ENCODE data around the gene LRRC8D.

The LRRC8D gene

GRCh38 chr1:89943846-89944781 lies 123.3 kb downstream of the LRRC8D start:
- no peak for DNase-seq

GRCh38 chr1:89945852-89946476 lies 125.1 kb downstream of the LRRC8D start:
- DNase-seq: no peak

DNA sequence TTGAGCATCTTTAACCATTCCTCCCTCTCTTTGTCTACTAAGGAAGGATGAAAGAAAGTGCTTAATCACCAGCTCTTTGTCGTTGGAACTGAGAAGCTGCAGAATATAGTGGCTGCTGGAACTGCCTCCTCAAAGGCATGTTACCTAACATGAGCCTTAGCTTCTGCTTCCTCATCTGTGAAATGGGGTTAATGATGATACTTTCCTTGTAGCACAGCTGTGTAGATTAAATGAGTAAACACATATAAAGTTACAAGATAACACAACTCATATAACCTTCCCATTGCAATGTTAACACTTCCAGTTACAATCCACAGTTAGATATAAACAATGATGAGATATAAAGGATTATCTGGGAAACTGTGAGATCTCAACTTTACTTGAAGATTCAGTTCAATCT lies 125.7 kb downstream of the LRRC8D start:
- no peak for DNase-seq

DNA sequence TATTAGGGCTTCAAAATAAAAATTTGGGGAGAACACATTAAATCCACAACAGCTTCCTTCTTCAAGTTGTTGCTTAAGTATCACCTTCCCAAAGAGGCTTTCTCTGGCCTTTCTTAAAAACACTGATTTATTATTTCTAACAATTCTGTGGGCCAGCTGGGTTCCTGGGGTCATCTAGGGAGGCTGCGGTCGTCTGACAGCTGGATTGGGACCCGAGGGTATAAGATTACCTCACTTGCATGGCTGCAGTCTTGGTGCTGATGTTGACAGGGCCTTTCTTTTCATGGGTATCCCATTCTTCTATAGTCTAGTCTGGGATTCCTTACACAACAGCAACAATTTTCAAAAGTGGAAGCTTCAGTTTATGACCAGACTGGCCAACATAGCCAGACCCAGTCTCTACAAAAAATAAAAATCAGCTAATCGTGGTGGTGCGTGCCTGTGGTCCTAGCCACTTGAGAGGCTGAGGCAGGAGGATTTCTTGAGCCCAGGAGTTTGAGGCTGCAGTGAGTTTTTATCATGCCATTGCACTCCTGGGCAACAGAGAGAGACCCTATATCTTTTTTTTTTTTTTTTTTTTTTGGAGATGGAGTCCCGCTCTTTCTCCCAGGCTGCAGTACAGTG lies 128.0 kb downstream of the LRRC8D start:
- no peak for DNase-seq

DNA sequence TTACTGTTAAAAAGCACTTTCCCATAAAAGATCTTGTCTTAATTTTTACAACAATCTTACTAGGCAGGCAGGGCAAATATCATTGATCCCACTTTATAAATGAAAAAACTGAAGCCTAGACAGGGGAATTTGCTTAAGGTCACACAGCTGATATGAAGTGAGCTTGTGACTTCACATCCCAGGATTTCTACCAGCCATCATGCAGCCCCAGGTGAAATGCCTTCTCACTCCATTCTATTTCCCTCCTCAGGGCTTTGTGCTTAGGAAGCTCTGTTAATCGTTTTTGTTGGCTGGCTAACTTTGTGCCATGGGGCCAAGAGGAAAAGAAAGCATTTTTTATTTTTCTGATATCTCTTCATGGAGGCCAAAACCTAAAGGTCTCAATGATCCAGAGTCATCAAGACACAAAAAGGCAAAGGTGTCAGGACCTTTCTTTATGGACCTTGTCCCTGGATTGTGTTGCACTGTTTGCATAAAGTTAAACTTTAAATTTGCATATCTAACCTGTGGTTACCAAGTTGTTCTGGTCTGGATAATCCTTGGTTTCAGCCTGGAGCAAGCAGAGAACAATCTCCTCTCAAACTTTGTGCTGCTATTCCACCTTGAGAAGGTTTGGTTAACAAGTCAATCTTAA lies 129.3 kb downstream of the LRRC8D start:
- DNase-seq: no peak

DNA sequence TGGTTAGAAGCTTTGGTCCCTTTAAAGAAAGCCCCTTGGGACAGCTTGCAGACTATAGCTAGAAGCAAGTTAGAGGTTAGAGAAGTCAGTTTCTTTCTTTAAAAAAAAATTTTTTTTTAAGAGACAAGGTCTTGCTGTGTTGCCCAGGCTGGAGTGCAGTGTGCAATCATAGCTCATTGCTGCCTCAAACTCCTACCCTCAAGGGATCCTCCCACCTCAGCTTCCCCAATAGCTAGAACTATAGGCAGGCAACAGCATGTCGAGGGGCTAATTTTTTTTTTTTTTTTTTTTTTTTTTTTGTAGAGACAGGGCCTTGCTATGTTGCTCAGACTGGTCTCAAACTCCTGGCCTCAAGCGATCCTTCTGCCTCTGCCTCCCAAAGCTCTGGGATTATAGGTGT lies 129.9 kb downstream of the LRRC8D start:
- DNase-seq: no peak

DNA sequence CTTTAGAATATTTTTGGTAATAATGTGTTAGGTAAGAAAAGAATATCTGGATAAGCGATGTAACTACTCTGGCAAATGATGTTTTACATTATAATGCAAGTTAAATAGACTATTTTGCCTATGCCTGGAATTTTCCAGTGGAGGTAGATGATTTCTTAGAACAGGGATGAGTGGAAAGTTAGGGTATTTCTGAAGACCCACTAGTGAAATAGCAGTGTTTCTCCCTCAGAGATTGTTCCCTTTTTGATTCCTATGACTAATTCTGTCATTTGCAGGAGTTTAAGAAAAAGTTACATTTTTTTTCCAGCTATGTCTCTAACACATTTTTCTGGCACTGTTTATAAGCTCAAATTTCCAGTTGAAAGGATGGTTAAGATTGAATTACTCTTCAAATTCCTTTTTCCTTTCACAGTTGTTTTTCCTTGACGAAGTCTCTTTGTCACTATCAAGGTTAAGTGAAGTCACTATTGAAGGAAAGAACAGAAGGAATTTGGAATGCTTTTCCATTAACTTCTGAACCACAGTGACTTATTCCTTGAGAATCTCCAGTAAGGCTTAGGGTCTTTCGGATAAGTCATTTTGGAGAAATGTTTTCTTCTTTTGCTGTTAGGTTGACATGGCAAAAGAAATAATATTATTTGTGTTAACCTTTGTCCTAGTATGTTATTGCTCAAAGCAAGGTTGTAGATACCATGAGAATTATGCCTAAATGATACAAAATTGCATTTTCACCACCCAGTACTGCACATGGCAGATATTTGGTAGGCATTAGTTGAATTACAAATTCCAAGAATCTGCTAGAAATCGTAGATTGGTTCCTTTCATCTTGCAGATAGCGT lies 131.2 kb downstream of the LRRC8D start:
- no peak for DNase-seq

- no peak for DNase-seq
These were observed 131.8 kb downstream of the LRRC8D start for GRCh38 chr1:89952605-89953130.

- DNase-seq: peak; percentile 55
These were observed 132.3 kb downstream of the LRRC8D start for GRCh38 chr1:89953131-89953626.

GRCh38 chr1:89953929-89954328 lies 133.1 kb downstream of the LRRC8D start:
- DNase-seq: no peak

- DNase-seq: no peak
These were observed 133.6 kb downstream of the LRRC8D start for GRCh38 chr1:89954401-89954800.

- no peak for DNase-seq
These were observed 134.7 kb downstream of the LRRC8D start for GRCh38 chr1:89955311-89956205.

DNA sequence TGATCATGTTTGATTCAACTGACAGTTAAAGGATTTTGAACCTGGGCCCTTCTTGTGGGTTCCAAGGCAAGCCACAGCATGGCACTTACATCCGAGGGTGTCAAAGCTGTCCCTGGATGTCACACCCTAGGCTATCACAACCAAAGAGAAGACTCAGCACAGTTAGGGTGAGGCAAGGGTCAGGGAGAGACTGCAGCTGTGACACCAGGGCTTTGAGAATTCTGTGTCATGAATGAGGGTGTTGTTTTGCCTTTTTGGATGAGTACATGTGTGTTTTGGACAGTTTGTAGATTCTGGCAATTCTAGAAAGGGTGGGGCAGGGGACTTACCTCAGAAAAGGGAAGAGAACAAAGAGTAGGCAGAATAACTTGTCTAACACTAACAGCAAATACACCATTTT lies 136.3 kb downstream of the LRRC8D start:
- peak; percentile 12 for DNase-seq

DNA sequence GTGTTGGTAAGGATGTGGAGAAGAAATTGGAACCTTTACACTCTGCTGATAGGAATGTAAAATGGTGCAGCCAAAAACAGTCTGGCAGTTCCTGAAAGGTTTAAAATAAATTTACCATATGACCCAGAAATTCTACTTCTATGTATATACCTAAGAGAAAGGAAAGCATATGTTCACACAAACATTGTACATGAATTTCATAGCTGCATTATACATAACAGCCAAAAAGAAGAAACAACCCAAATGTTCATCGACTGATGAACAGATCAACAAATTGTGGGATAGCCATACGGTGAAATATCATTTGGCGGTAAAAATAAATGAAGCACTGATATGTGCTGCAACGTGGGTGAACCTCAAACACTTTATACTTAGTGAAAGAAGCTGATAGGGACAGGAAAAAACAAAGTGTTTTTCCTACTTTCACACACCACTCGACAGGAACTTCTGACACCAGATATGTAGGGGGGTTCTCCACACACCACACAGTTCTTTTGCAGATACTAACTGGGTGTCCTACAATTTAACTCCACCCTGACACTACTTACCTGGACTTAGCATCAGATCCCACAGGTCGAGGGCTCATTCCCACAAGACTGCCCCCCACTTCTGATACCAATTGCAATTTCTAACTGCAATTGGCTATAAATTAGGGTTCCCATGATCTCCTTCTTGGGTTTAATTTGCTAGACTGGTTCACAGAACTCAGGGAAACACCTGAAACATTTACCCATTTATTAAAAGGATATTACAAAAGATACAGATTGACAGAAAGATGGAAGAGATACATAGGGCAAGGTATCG lies 138.2 kb downstream of the LRRC8D start:
- no peak for DNase-seq

- no peak for DNase-seq
These were observed 138.9 kb downstream of the LRRC8D start for GRCh38 chr1:89959719-89960118.

GRCh38 chr1:89962024-89962741 lies 141.4 kb downstream of the LRRC8D start:
- no peak for DNase-seq

DNA sequence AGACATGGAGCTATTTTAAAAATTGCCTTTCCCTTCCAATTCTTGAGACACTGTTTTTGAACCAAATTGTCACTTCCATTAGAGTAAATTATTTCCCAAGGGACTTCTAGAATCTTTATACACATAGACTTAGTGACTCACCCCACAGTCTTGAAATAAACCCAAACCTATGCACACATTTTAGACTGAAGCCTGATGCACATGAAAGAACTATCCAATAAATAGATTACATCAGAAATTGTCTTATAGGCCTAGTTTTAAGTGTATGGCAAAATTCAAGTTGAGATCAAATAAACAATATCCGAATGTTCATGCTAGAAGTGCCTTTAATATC lies 141.9 kb downstream of the LRRC8D start:
- DNase-seq: no peak

- no peak for DNase-seq
These were observed 144.4 kb downstream of the LRRC8D start for GRCh38 chr1:89965193-89965768.

DNA sequence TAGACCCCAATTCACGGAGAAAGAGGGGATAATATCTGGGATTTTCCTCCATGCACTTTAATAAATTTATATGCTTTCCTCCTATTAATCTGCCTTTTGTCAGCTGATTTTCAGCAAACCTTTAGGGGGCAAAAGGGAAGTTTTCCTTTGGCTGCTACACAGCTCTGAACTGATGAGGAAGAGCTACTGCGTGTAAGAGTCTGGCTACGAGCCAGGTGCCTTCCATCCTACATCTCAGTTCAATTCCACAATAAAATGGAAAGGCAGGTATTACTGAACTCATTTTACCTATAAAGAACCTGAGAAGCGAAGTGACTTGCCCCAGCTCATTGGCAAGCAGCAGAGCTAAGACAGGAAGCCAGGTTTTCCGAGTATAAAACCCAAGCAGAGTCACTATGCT lies 145.8 kb downstream of the LRRC8D start:
- DNase-seq: no peak

All from CD4-positive, alpha-beta T cell treated with Interleukin-6 for 4 hours (primary cell).